CD4-positive, alpha-beta memory T cell (primary cell): ENCODE data around the gene CABP7. TPM values are rescaled to one million over a fixed set of nuclear protein-coding genes. Genes with fewer than 3 reads are reported as not detected.

Experiments used
- CTCF ChIA-PET: fragments of 350-600 bp; sonication (Branson Sonifier 250); formaldehyde crosslinking; loops from one replicate; lab custom pipeline; 2021; ENCODE audit warnings: inconsistent platforms; ENCODE audit not compliant: partially characterized antibody; lab: Charles Lee
- POLR2A ChIA-PET: fragments of 350-600 bp; sonication (Branson Sonifier 250); formaldehyde crosslinking; loops from one replicate; lab custom pipeline; 2021; ENCODE audit not compliant: partially characterized antibody; lab: Charles Lee
- DNase-seq, 5 donors: peaks; one replicate each; pipeline versions ENCODE4 v3.0.0 to v3.0.0-alpha.2; 2020 to 2022; ENCODE audit warnings: mixed read lengths in 1 of 5
- H3K27ac ChIP-seq: one replicate; pipeline ENCODE4 v1.7.0; 2013; ENCODE audit warnings: low read depth, low read length
- H3K27me3 ChIP-seq: 2 replicates; pipeline ENCODE4 v1.7.0; 2013; ENCODE audit warnings: mild to moderate bottlenecking, low read length, moderate library complexity; ENCODE audit not compliant: insufficient read depth
- H3K36me3 ChIP-seq: 2 replicates; pipeline ENCODE4 v1.7.0; 2013; ENCODE audit warnings: mild to moderate bottlenecking, low read length, moderate library complexity; ENCODE audit not compliant: insufficient read depth
- H3K4me1 ChIP-seq: 2 replicates; pipeline ENCODE4 v1.7.0; 2013; ENCODE audit warnings: mild to moderate bottlenecking, low read length, moderate library complexity; ENCODE audit not compliant: insufficient read depth
- H3K4me3 ChIP-seq, 2 donors: one replicate each; pipeline ENCODE4 v1.7.0; 2013; ENCODE audit warnings: low read length in 2 of 2, mild to moderate bottlenecking in 1 of 2
- H3K9me3 ChIP-seq, 2 donors: one replicate each; pipeline ENCODE4 v1.7.0; 2013; ENCODE audit warnings: low read length in 2 of 2, control low read depth in 1 of 2; ENCODE audit not compliant: control insufficient read depth in 1 of 2
- H3K27ac Mint-ChIP-seq, 7 donors: one replicate each; pipeline ENCODE4 v1.8.0; 2020 to 2021; ENCODE audit warnings: mixed read lengths in 7 of 7, mild to moderate bottlenecking in 6 of 7, inconsistent platforms in 3 of 7, moderate library complexity in 3 of 7
- H3K27me3 Mint-ChIP-seq, 2 donors: one replicate each; pipeline ENCODE4 v1.8.0; 2020 to 2021; ENCODE audit warnings: mixed read lengths in 2 of 2
- H3K36me3 Mint-ChIP-seq, 2 donors: one replicate each; pipeline ENCODE4 v1.8.0; 2020 to 2021; ENCODE audit warnings: mixed read lengths in 2 of 2, inconsistent platforms in 1 of 2, mild to moderate bottlenecking in 1 of 2
- H3K4me1 Mint-ChIP-seq, 4 donors: one replicate each; pipeline ENCODE4 v1.8.0; 2020 to 2021; ENCODE audit warnings: mixed read lengths in 4 of 4, mild to moderate bottlenecking in 1 of 4
- H3K4me3 Mint-ChIP-seq, 8 donors: one replicate each; pipeline ENCODE4 v1.8.0; 2020 to 2021; ENCODE audit warnings: mixed read lengths in 8 of 8, mild to moderate bottlenecking in 7 of 8, moderate library complexity in 6 of 8, inconsistent platforms in 3 of 8
- H3K9me3 Mint-ChIP-seq, 8 donors: one replicate each; pipeline ENCODE4 v1.8.0; 2020 to 2021; ENCODE audit warnings: mixed read lengths in 8 of 8, mild to moderate bottlenecking in 5 of 8, inconsistent platforms in 3 of 8, moderate library complexity in 1 of 8
- intact Hi-C: fragments of 100-400 bp; cut with micrococcal nuclease; formaldehyde crosslinking; loops from one replicate; pipeline ENCODE4 v1.15.1; 2023
- polyA plus RNA-seq, 2 donors: library from polyadenylated mRNA; unstranded; fragments of 300-500 nt; fragmentation: Illumina TruSeq; gene quantifications; one replicate each; pipeline ENCODE4 v1.2.3, GENCODE V29; 2021
- total RNA-seq, 2 experiments: library from RNA; stranded (reverse); gene quantifications; one replicate each; pipeline ENCODE4 v1.2.3, GENCODE V29; 2021

CABP7 gene
- total RNA-seq (not detected), polyA plus RNA-seq (under 1 TPM; 0.08 to 0.13 TPM)

- peaks cover 28 to 38% of the 10 kb centered on the region in 2 donors for H3K27me3 Mint-ChIP-seq
- H3K4me3 Mint-ChIP-seq: peak within 1 kb of the TSS in 2 of 8 donors; percentile 57 to 60
- H3K27ac Mint-ChIP-seq: no peak within 1 kb of the TSS
- H3K27ac ChIP-seq: no peak within 1 kb of the TSS
- CTCF ChIA-PET: no interaction called here
- peaks cover 10% of the 10 kb centered on the region for H3K27me3 ChIP-seq
- POLR2A ChIA-PET: no interaction called here
- no peaks in the 10 kb centered on the region for H3K36me3 Mint-ChIP-seq
- intact Hi-C loops: no loop called here
- H3K4me1 ChIP-seq: no peaks in the 10 kb centered on the region
- no peak within 1 kb of the TSS for H3K4me3 ChIP-seq
- peak in 1 of 5 donors; percentile 11 for DNase-seq
- H3K4me1 Mint-ChIP-seq: peaks cover 0 to 6% (median 3%) of the 10 kb centered on the region in 4 donors
- H3K36me3 ChIP-seq: no peaks in the 10 kb centered on the region
- H3K9me3 Mint-ChIP-seq: no peaks in the 10 kb centered on the region
- no peaks in the 10 kb centered on the region for H3K9me3 ChIP-seq
Observed at GRCh38 chr22:29719899-29720645, at the start of gene CABP7. Gene CABP7 (plus strand): TSS chr22:29720003. CDS start chr22:29720425, 422 bp downstream.

- no peaks in the 10 kb centered on the region for H3K9me3 ChIP-seq
- no peak overlapping the region for H3K27ac ChIP-seq
- POLR2A ChIA-PET: no interaction called here
- no peak for DNase-seq
- Mint-ChIP-seq H3K4me1 (no peaks in the 10 kb centered on the region), H3K9me3 (no peaks in the 10 kb centered on the region), H3K4me3 (no peak overlapping the region), H3K36me3 (peaks cover 53 to 69% of the 10 kb centered on the region in 2 donors), H3K27ac (no peak overlapping the region), H3K27me3 (no peaks in the 10 kb centered on the region)
- no peaks in the 10 kb centered on the region for H3K4me1 ChIP-seq
- no peak overlapping the region for H3K4me3 ChIP-seq
- no peaks in the 10 kb centered on the region for H3K27me3 ChIP-seq
- intact Hi-C loops: no loop called here
- CTCF ChIA-PET: interaction anchor here (1.7 kb wide), 1 partner anchor 45 kb away, joined by 6 read pairs; no protein-coding TSS in a partner anchor
- H3K36me3 ChIP-seq: peaks cover 63% of the 10 kb centered on the region
Observed at GRCh38 chr22:29670626-29671025, 49.2 kb upstream of the CABP7 start.

GRCh38 chr22:29673361-29674066, 46.3 kb upstream of the CABP7 start:
- DNase-seq: no peak
- ChIA-PET POLR2A (interaction anchor here (0.6 kb wide), 1 partner anchor 69 kb away, joined by 5 read pairs; no protein-coding TSS in a partner anchor), CTCF (no interaction called here)
- no peaks in the 10 kb centered on the region for H3K27me3 ChIP-seq
- no peak overlapping the region for H3K27ac ChIP-seq
- H3K9me3 Mint-ChIP-seq: no peaks in the 10 kb centered on the region
- no peak overlapping the region for H3K4me3 Mint-ChIP-seq
- H3K4me1 ChIP-seq: no peaks in the 10 kb centered on the region
- H3K27ac Mint-ChIP-seq: no peak overlapping the region
- no peaks in the 10 kb centered on the region for H3K27me3 Mint-ChIP-seq
- H3K36me3 ChIP-seq: peaks cover 76% of the 10 kb centered on the region
- H3K4me3 ChIP-seq: no peak overlapping the region
- no peaks in the 10 kb centered on the region for H3K9me3 ChIP-seq
- intact Hi-C loops: no loop called here
- H3K36me3 Mint-ChIP-seq: peaks cover 62 to 83% of the 10 kb centered on the region in 2 donors
- no peaks in the 10 kb centered on the region for H3K4me1 Mint-ChIP-seq

- CTCF ChIA-PET: no interaction called here
- H3K27me3 Mint-ChIP-seq: no peaks in the 10 kb centered on the region
- POLR2A ChIA-PET: interaction anchor here (0.6 kb wide), 1 partner anchor 69 kb away, joined by 5 read pairs; no protein-coding TSS in a partner anchor
- intact Hi-C loops: no loop called here
- H3K36me3 Mint-ChIP-seq: peaks cover 57 to 82% of the 10 kb centered on the region in 2 donors
- Histone ChIP-seq H3K4me1 (no peaks in the 10 kb centered on the region), H3K27me3 (no peaks in the 10 kb centered on the region), H3K4me3 (no peak overlapping the region), H3K9me3 (no peaks in the 10 kb centered on the region), H3K27ac (no peak overlapping the region), H3K36me3 (peaks cover 76% of the 10 kb centered on the region)
- H3K4me1 Mint-ChIP-seq: no peaks in the 10 kb centered on the region
- DNase-seq: no peak
- peak overlapping the region in 1 of 7 donors; percentile 31 for H3K27ac Mint-ChIP-seq
- no peak overlapping the region for H3K4me3 Mint-ChIP-seq
- H3K9me3 Mint-ChIP-seq: no peaks in the 10 kb centered on the region
Observed at GRCh38 chr22:29674121-29674520, 45.7 kb upstream of the CABP7 start.

- CTCF ChIA-PET: interaction anchor here (1.2 to 2.0 kb wide), 2 partner anchors 10 to 11 kb away, joined by 3 to 6 read pairs; no protein-coding TSS in a partner anchor
- H3K27me3 ChIP-seq: no peaks in the 10 kb centered on the region
- H3K4me3 ChIP-seq: no peak overlapping the region
Observed at GRCh38 chr22:29679316-29679715, 40.5 kb upstream of the CABP7 start.

GRCh38 chr22:29683536-29683935, 36.3 kb upstream of the CABP7 start:
- Histone ChIP-seq H3K4me3 (no peak overlapping the region), H3K36me3 (peaks cover 43% of the 10 kb centered on the region), H3K27ac (no peak overlapping the region), H3K9me3 (no peaks in the 10 kb centered on the region), H3K27me3 (no peaks in the 10 kb centered on the region), H3K4me1 (no peaks in the 10 kb centered on the region)
- ChIA-PET CTCF (interaction anchor here (0.5 kb wide), 1 partner anchor 58 kb away, joined by 4 read pairs; no protein-coding TSS in a partner anchor), POLR2A (interaction anchor here (0.7 kb wide), 1 partner anchor 345 kb away, joined by 3 read pairs; no protein-coding TSS in a partner anchor)
- H3K4me3 Mint-ChIP-seq: no peak overlapping the region
- H3K36me3 Mint-ChIP-seq: peaks cover 37 to 74% of the 10 kb centered on the region in 2 donors
- intact Hi-C loops: no loop called here
- peak overlapping the region in 2 of 7 donors; percentile 19 to 67 for H3K27ac Mint-ChIP-seq
- no peaks in the 10 kb centered on the region for H3K27me3 Mint-ChIP-seq
- H3K9me3 Mint-ChIP-seq: no peaks in the 10 kb centered on the region
- DNase-seq: no peak
- H3K4me1 Mint-ChIP-seq: peaks cover 0 to 4% (median 0%) of the 10 kb centered on the region in 4 donors

More at GRCh38 chr22:29679316-29679715, 40.5 kb upstream of the CABP7 start:
- Histone ChIP-seq H3K4me1 (no peaks in the 10 kb centered on the region), H3K9me3 (no peaks in the 10 kb centered on the region), H3K27ac (no peak overlapping the region), H3K36me3 (peaks cover 83% of the 10 kb centered on the region)
- H3K9me3 Mint-ChIP-seq: no peaks in the 10 kb centered on the region
- H3K4me1 Mint-ChIP-seq: no peaks in the 10 kb centered on the region
- H3K36me3 Mint-ChIP-seq: peaks cover 45 to 90% of the 10 kb centered on the region in 2 donors
- no peak overlapping the region for H3K27ac Mint-ChIP-seq
- H3K4me3 Mint-ChIP-seq: no peak overlapping the region
- intact Hi-C loops: no loop called here
- H3K27me3 Mint-ChIP-seq: no peaks in the 10 kb centered on the region
- POLR2A ChIA-PET: no interaction called here
- no peak for DNase-seq

- peaks cover 37 to 70% of the 10 kb centered on the region in 2 donors for H3K36me3 Mint-ChIP-seq
- H3K27ac ChIP-seq: no peak overlapping the region
- no peak overlapping the region for H3K4me3 ChIP-seq
- no peaks in the 10 kb centered on the region for H3K27me3 ChIP-seq
- intact Hi-C loops: no loop called here
- CTCF ChIA-PET: interaction anchor here (1.6 to 2.0 kb wide), 2 partner anchors 48 to 321 kb away, joined by 3 to 4 read pairs; no protein-coding TSS in a partner anchor
- no peaks in the 10 kb centered on the region for H3K4me1 ChIP-seq
- H3K9me3 ChIP-seq: no peaks in the 10 kb centered on the region
- peaks cover 36% of the 10 kb centered on the region for H3K36me3 ChIP-seq
- no peak for DNase-seq
- no peaks in the 10 kb centered on the region for H3K9me3 Mint-ChIP-seq
- no peaks in the 10 kb centered on the region for H3K27me3 Mint-ChIP-seq
- H3K4me3 Mint-ChIP-seq: no peak overlapping the region
- peaks cover 0 to 4% (median 0%) of the 10 kb centered on the region in 4 donors for H3K4me1 Mint-ChIP-seq
- POLR2A ChIA-PET: interaction anchor here (0.7 kb wide), 1 partner anchor 344 kb away, joined by 3 read pairs; no protein-coding TSS in a partner anchor
- H3K27ac Mint-ChIP-seq: no peak overlapping the region
Observed at GRCh38 chr22:29684244-29684643, 35.6 kb upstream of the CABP7 start.
